Stomach (tissue), 4 donors: Measurements from ENCODE around the gene METRNL.

Experiments used
- POLR2A ChIP-seq, 4 donors: fragments of 450-650 bp; IDR thresholded peaks; one replicate each; pipeline ENCODE4 v1.6.1; 2016; ENCODE audit warnings: antibody characterized with exemption in 4 of 4, control low read depth in 2 of 4, mild to moderate bottlenecking in 1 of 4, moderate library complexity in 1 of 4
- POLR2AphosphoS5 ChIP-seq, 3 donors: sonication (generic); formaldehyde crosslinking; IDR thresholded peaks; one replicate each; pipeline ENCODE4 v1.6.1; 2016; ENCODE audit warnings: antibody characterized with exemption in 3 of 3
- TF ChIP-seq, protein P1 (sequence below), 7 experiments: fragments of 450-650 bp in 4 of 7; fragments of 200-600 bp in 3 of 7; sonication (generic) in 3 of 7; IDR thresholded peaks; one replicate each; pipeline ENCODE4 v1.5.1; 2016 to 2019; ENCODE audit warnings: antibody characterized with exemption in 7 of 7, control low read depth in 2 of 7, mild to moderate bottlenecking in 1 of 7

DNA sequence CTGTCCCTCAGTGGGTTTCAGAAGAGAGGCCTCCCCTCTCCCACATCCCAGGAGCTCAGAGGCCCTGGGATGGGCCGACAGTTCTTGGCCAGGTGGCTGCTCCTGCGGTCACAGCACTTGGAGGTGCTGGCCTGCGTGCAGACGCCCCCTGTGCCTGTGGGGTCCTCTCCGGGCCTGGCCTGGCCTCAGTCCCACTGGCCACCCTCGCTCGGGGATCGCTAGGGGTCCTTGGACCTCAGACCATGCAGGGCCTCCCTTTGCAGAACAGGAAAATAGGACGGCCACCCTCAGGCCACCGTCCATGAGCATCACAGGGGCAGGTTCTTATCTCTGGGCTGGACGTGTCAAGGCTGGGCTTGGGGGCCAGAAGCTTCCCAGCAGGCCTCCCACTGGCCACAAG, 30.0 kb downstream of the METRNL start:
- TF ChIP-seq, protein P1, sequence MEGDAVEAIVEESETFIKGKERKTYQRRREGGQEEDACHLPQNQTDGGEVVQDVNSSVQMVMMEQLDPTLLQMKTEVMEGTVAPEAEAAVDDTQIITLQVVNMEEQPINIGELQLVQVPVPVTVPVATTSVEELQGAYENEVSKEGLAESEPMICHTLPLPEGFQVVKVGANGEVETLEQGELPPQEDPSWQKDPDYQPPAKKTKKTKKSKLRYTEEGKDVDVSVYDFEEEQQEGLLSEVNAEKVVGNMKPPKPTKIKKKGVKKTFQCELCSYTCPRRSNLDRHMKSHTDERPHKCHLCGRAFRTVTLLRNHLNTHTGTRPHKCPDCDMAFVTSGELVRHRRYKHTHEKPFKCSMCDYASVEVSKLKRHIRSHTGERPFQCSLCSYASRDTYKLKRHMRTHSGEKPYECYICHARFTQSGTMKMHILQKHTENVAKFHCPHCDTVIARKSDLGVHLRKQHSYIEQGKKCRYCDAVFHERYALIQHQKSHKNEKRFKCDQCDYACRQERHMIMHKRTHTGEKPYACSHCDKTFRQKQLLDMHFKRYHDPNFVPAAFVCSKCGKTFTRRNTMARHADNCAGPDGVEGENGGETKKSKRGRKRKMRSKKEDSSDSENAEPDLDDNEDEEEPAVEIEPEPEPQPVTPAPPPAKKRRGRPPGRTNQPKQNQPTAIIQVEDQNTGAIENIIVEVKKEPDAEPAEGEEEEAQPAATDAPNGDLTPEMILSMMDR (IDR thresholded peaks at IDR 0.05) = no peak
- TF ChIP-seq POLR2AphosphoS5 (IDR thresholded peaks at IDR 0.05) = no peak
- no peak for TF ChIP-seq POLR2A (IDR thresholded peaks at IDR 0.05)
